Mucosa of stomach (tissue), 1 donor: ENCODE data around the gene CDC27.
"Not testable (repeated sequence)": the region's sequence is repeated elsewhere in the genome, so short reads cannot be mapped to it uniquely, and the experiment has no call there.

ENCODE experiments used
- H3K27me3 ChIP-seq: one replicate; pipeline ENCODE4 v1.7.0; 2013; ENCODE audit warnings: mild to moderate bottlenecking, low read length; ENCODE audit not compliant: control insufficient read depth, insufficient read depth
- H3K36me3 ChIP-seq: one replicate; pipeline ENCODE4 v1.7.0; 2013; ENCODE audit warnings: low read length; ENCODE audit not compliant: control insufficient read depth, insufficient read depth
- H3K4me1 ChIP-seq: one replicate; pipeline ENCODE4 v1.7.0; 2013; ENCODE audit warnings: mild to moderate bottlenecking, low read length; ENCODE audit not compliant: control insufficient read depth, insufficient read depth
- H3K4me3 ChIP-seq: one replicate; pipeline ENCODE4 v1.7.0; 2013; ENCODE audit warnings: low read length
- H3K9ac ChIP-seq: one replicate; pipeline ENCODE4 v1.7.0; 2013; ENCODE audit warnings: mild to moderate bottlenecking, low read length, moderate library complexity
- H3K9me3 ChIP-seq: one replicate; pipeline ENCODE4 v1.7.0; 2013; ENCODE audit warnings: mild to moderate bottlenecking, low read length, moderate library complexity; ENCODE audit not compliant: control insufficient read depth
- donor health status: Pancreatic carcinoma.

Gene CDC27

GRCh38 chr17:47216821-47217220, 27.7 kb upstream of the CDC27 start:
- not testable (repeated sequence) for H3K27me3 ChIP-seq, H3K9ac ChIP-seq, H3K36me3 ChIP-seq, H3K9me3 ChIP-seq, H3K4me3 ChIP-seq
- peaks cover 24% of the 10 kb centered on the region for H3K4me1 ChIP-seq

DNA sequence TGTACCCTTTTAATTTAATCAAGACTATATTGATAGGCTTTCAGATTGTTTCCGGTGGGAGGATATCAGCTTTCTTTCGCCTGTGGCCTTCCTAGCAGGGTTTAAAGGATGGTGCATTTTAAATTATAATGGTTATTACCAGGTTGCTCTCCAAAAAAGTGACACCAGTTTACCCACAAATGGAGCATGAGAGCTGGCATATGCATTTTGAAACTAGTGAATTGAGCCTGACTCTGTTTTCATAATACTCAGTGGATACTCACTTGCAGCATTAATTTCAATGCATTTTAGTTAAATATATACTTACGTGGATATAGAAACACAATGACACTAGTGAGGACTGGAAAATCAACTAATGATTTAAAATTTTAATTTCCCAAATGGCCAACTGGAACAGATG, 25.8 kb upstream of the CDC27 start:
- no peak overlapping the region for H3K9ac ChIP-seq
- H3K4me1 ChIP-seq = peaks cover 14% of the 10 kb centered on the region
- H3K9me3 ChIP-seq = no peaks in the 10 kb centered on the region
- H3K4me3 ChIP-seq = no peak overlapping the region
- H3K27me3 ChIP-seq = no peaks in the 10 kb centered on the region
- no peaks in the 10 kb centered on the region for H3K36me3 ChIP-seq

GRCh38 chr17:47213540-47213939, 24.4 kb upstream of the CDC27 start:
- no peak overlapping the region for H3K9ac ChIP-seq

DNA sequence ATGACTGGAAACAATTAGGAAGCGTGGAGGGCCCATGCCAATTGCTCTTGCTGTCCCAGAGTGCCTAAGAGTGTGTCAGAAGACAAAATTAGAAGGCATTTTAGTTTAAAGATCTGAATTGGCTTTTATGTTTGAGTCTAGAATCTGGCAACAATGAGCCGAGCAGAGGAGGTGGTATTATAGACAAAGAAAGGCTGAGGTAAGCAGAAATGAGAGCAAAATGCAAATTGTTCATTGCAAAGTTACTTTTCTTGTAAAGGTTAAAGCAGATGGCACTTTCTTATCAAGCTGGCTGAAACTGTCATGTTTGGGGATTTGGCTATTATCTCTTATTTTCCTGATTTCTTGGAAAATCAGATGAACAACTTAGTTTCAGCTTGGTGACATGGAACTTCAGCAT, 23.4 kb upstream of the CDC27 start:
- H3K4me3 ChIP-seq = no peak overlapping the region

More at GRCh38 chr17:47213540-47213939, 24.4 kb upstream of the CDC27 start:
- peaks cover under 1% of the 10 kb centered on the region for H3K4me1 ChIP-seq
- no peaks in the 10 kb centered on the region for H3K9me3 ChIP-seq
- H3K36me3 ChIP-seq = no peaks in the 10 kb centered on the region
- no peaks in the 10 kb centered on the region for H3K27me3 ChIP-seq
- no peak overlapping the region for H3K4me3 ChIP-seq

GRCh38 chr17:47210779-47211178, 21.7 kb upstream of the CDC27 start:
- Histone ChIP-seq H3K4me1 (peaks cover 5% of the 10 kb centered on the region), H3K4me3 (no peak overlapping the region), H3K36me3 (no peaks in the 10 kb centered on the region), H3K27me3 (no peaks in the 10 kb centered on the region), H3K9me3 (no peaks in the 10 kb centered on the region), H3K9ac (no peak overlapping the region)

More for the DNA sequence above, 23.4 kb upstream of the CDC27 start:
- no peaks in the 10 kb centered on the region for H3K4me1 ChIP-seq
- H3K9ac ChIP-seq = no peak overlapping the region
- no peaks in the 10 kb centered on the region for H3K36me3 ChIP-seq
- no peaks in the 10 kb centered on the region for H3K9me3 ChIP-seq
- H3K27me3 ChIP-seq = no peaks in the 10 kb centered on the region

- H3K27me3 ChIP-seq = no peaks in the 10 kb centered on the region
- H3K4me3 ChIP-seq = no peak overlapping the region
- H3K9ac ChIP-seq = no peak overlapping the region
- peaks cover 12% of the 10 kb centered on the region for H3K4me1 ChIP-seq
- H3K9me3 ChIP-seq = no peaks in the 10 kb centered on the region
- no peaks in the 10 kb centered on the region for H3K36me3 ChIP-seq
Measured at GRCh38 chr17:47210105-47210504, 21.0 kb upstream of the CDC27 start.

DNA sequence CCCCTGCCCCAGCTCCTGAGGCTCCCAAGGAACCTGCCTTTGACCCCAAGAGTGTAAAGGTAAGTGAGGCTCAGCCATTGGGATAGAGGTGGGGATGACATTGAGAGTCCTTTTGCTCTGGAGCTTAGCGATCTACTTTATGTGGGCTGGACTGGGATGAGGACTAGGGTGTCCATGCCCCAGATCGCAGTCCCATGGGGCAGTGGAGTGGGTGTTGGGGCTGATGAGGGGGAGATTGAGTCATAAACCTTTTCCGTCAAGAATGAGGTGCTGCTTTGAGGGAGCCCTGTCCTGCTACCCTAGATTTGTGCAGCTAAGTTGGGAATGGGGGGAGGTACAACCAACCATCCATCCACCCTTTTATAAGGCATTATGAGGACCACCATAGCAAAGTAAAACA, 20.4 kb upstream of the CDC27 start:
- no peaks in the 10 kb centered on the region for H3K9me3 ChIP-seq
- H3K4me3 ChIP-seq = no peak overlapping the region
- H3K9ac ChIP-seq = no peak overlapping the region
- H3K27me3 ChIP-seq = no peaks in the 10 kb centered on the region
- H3K4me1 ChIP-seq = peaks cover 16% of the 10 kb centered on the region
- H3K36me3 ChIP-seq = no peaks in the 10 kb centered on the region

DNA sequence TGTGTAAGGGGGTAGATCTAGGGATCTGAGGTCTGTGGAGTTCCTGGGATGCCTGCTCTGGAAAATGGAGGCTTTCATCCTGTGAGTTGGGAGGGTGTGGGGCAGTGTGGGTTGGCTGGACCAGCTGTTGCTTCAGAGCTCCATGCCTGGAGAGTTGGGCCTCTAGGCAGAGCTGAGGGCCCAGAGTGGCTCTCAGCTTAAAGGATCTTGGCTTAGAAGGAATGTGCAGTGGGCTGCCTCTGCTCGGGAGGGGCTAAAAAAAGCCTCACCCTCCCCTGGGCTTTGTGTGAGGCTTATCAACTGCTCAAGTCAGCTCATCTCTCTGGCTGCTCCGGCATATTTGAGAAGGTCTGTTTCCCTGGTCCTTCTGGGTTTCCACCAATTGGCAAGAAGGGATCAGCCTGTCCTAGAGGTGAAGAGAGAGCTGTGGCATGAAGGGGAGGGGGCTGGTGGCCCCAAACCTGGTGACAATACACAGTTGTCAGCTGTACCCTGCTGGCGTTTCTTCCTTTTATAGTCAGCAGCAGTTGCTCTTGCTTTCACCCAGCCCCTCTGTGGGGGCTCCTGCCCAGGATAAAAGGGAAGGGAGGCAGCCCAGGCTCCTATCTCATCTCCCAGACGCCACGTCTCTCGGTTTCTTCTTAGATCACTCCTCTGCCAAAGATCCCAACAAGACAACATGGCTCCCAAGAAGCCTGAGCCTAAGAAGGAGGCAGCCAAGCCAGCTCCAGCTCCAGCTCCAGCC, 19.8 kb upstream of the CDC27 start, which contains the start of gene MYL4:
TSS of gene MYL4 (plus strand) at position 605 of the 745 bp plus-strand sequence. CDS start at position 680, 75 bp downstream.
- Histone ChIP-seq H3K9me3 (no peaks in the 10 kb centered on the region), H3K4me3 (no peak within 1 kb of the TSS), H3K9ac (no peak within 1 kb of the TSS), H3K36me3 (no peaks in the 10 kb centered on the region), H3K4me1 (peaks cover 16% of the 10 kb centered on the region), H3K27me3 (no peaks in the 10 kb centered on the region)

- Histone ChIP-seq H3K9ac (no peak overlapping the region), H3K36me3 (no peaks in the 10 kb centered on the region), H3K27me3 (no peaks in the 10 kb centered on the region), H3K4me1 (peaks cover 16% of the 10 kb centered on the region), H3K4me3 (no peak overlapping the region), H3K9me3 (no peaks in the 10 kb centered on the region)
Measured at GRCh38 chr17:47207143-47208067, 18.3 kb upstream of the CDC27 start.

DNA sequence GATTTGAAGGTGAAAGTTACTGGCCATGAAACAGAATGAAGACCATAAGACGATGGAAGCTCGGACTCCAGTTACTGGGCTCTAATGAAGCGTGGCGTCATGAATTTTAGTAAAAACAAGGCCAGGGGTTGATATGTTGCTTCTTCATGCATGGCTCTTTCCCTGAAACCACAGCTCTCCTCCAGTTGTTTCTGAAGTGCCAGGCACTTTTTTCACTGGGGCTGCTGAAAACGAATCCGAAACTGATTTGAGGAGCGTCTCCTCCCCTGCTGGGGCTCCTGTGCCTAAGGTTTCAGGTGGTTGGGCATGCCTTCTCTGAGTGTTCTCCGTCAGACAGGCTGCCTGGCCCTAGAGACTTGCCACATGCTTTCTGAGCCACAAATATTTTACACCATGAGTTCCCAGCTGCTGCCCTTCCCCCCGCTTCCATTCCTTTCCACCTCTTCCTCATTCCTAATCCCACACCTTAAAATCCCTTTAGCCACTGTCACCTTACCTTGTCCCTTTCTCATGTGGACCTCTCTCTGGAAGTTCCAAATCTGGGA, 16.4 kb upstream of the CDC27 start:
- Histone ChIP-seq H3K4me1 (peaks cover 21% of the 10 kb centered on the region), H3K9ac (peak overlapping the region; percentile 15), H3K4me3 (no peak overlapping the region)

DNA sequence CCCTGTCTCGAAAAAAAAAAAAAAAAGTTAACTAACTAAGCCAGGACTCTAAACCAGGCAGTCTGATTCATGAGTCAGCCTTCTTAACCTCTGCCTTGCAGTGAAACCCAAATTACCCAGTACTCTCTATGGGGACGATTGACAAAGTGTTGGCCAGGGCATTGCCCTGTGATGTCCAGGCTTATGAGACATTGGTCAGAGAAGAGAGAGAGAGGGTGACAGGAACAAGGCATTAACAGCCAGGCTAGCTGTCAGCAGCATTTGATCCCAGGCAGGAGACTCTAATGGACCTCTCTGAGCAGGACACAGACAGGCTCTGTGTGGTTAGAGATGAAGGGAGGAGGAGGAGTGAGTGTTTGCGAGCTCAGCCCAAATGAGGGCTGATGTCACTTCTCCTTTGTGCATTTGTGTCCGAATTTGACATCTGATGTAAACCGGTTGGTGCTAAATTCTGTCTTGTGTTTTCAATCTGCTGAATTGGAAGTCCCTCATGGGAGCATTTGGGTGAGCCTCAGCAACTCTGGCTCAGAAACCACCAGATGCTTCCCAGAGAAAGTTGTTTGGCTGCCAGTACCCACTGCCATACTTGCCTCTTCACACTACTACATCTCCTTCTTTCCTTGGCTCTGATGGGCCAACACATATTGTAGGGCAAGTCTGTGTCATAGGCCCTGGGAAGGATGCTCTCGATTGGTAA, 15.8 kb upstream of the CDC27 start:
- no peak overlapping the region for H3K4me3 ChIP-seq
- peaks cover 21% of the 10 kb centered on the region for H3K4me1 ChIP-seq
- H3K9ac ChIP-seq = peak overlapping the region; percentile 15
- H3K27me3 ChIP-seq = no peaks in the 10 kb centered on the region
- no peaks in the 10 kb centered on the region for H3K9me3 ChIP-seq
- H3K36me3 ChIP-seq = no peaks in the 10 kb centered on the region

More for the DNA sequence above, 16.4 kb upstream of the CDC27 start:
- H3K27me3 ChIP-seq = no peaks in the 10 kb centered on the region
- no peaks in the 10 kb centered on the region for H3K9me3 ChIP-seq
- H3K36me3 ChIP-seq = no peaks in the 10 kb centered on the region
